ACC112 (cell line): Measurements from ENCODE around the gene RAD51.
"Not testable (repeated sequence)": the region's sequence is repeated elsewhere in the genome, so short reads cannot be mapped to it uniquely, and the experiment has no call there.

ENCODE experiments used
- H2AFZ ChIP-seq: fragments of 200-600 bp; sonication (generic); one replicate; pipeline ENCODE4 v1.6.0; 2017; ENCODE audit warnings: antibody characterized with exemption, low read length; ENCODE audit not compliant: unreplicated experiment
- H3K27ac ChIP-seq: fragments of 200-600 bp; sonication (generic); 2 replicates; pipeline ENCODE4 v1.5.1; 2014; ENCODE audit warnings: low read depth, mild to moderate bottlenecking, antibody characterized with exemption, low read length, moderate library complexity
- H3K27me3 ChIP-seq: fragments of 200-600 bp; sonication (generic); 2 replicates; pipeline ENCODE4 v1.6.1; 2014; ENCODE audit warnings: mild to moderate bottlenecking, antibody characterized with exemption, low read length, moderate library complexity, mixed read lengths; ENCODE audit not compliant: insufficient read depth
- H3K36me3 ChIP-seq: fragments of 200-600 bp; sonication (generic); 2 replicates; pipeline ENCODE4 v1.6.1; 2016; ENCODE audit warnings: mild to moderate bottlenecking, antibody characterized with exemption, low read length, moderate library complexity, mixed read lengths; ENCODE audit not compliant: insufficient read depth
- H3K4me1 ChIP-seq: fragments of 200-600 bp; sonication (generic); one replicate; pipeline ENCODE4 v1.6.1; 2016; ENCODE audit warnings: low read length, mixed read lengths; ENCODE audit not compliant: insufficient read depth, unreplicated experiment, control insufficient read depth
- H3K4me3 ChIP-seq: fragments of 200-600 bp; sonication (generic); 2 replicates; pipeline ENCODE4 v1.5.1; 2014; ENCODE audit warnings: mild to moderate bottlenecking, low read depth, low read length
- H3K79me2 ChIP-seq: fragments of 200-600 bp; sonication (generic); one replicate; pipeline ENCODE4 v1.6.0; 2016; ENCODE audit warnings: low read length; ENCODE audit not compliant: control insufficient read depth, unreplicated experiment, insufficient read depth

The RAD51 gene

GRCh38 chr15:40694688-40695468 is at the start of gene RAD51:
Gene RAD51, plus strand, starts transcription at chr15:40695174. Its CDS starts 3,585 bp downstream, at chr15:40698759.
- Histone ChIP-seq H3K27ac (peak within 1 kb of the TSS; percentile 86), H2AFZ (peak within 1 kb of the TSS; percentile 91), H3K27me3 (no peaks in the 10 kb centered on the region), H3K4me3 (peak within 1 kb of the TSS; percentile 88), H3K36me3 (peaks cover 7% of the 10 kb centered on the region), H3K4me1 (peaks cover 11% of the 10 kb centered on the region), H3K79me2 (peaks cover 25% of the 10 kb centered on the region)

- Histone ChIP-seq H3K36me3 (peaks cover 7% of the 10 kb centered on the region), H3K4me1 (no peaks in the 10 kb centered on the region), H2AFZ (no peak overlapping the region), H3K27ac (no peak overlapping the region), H3K4me3 (no peak overlapping the region), H3K27me3 (no peaks in the 10 kb centered on the region), H3K79me2 (no peaks in the 10 kb centered on the region)
Observed at GRCh38 chr15:40647523-40647922, 47.5 kb upstream of the RAD51 start.

- H3K27me3 ChIP-seq: no peaks in the 10 kb centered on the region
- H3K36me3 ChIP-seq: peaks cover 10% of the 10 kb centered on the region
- H2AFZ ChIP-seq: no peak overlapping the region
- no peaks in the 10 kb centered on the region for H3K79me2 ChIP-seq
- H3K27ac ChIP-seq: no peak overlapping the region
- no peaks in the 10 kb centered on the region for H3K4me1 ChIP-seq
- H3K4me3 ChIP-seq: no peak overlapping the region
Observed at GRCh38 chr15:40650479-40650878, 44.5 kb upstream of the RAD51 start.

- no peak overlapping the region for H2AFZ ChIP-seq
- H3K36me3 ChIP-seq: peaks cover 16% of the 10 kb centered on the region
- no peaks in the 10 kb centered on the region for H3K27me3 ChIP-seq
- no peak overlapping the region for H3K27ac ChIP-seq
- H3K4me1 ChIP-seq: no peaks in the 10 kb centered on the region
- no peaks in the 10 kb centered on the region for H3K79me2 ChIP-seq
- no peak overlapping the region for H3K4me3 ChIP-seq
Observed at GRCh38 chr15:40660686-40661085, 34.3 kb upstream of the RAD51 start.

- H3K79me2 ChIP-seq: no peaks in the 10 kb centered on the region
- H3K4me3 ChIP-seq: no peak overlapping the region
- no peak overlapping the region for H3K27ac ChIP-seq
- no peaks in the 10 kb centered on the region for H3K27me3 ChIP-seq
- no peak overlapping the region for H2AFZ ChIP-seq
- no peaks in the 10 kb centered on the region for H3K4me1 ChIP-seq
- H3K36me3 ChIP-seq: peaks cover 8% of the 10 kb centered on the region; the same call in 1 of the 2 replicates
Observed at GRCh38 chr15:40664909-40665308, 30.1 kb upstream of the RAD51 start.

- H3K27me3 ChIP-seq, H3K36me3 ChIP-seq, H3K4me1 ChIP-seq, H3K4me3 ChIP-seq, H2AFZ ChIP-seq, H3K27ac ChIP-seq, H3K79me2 ChIP-seq: not testable (repeated sequence)
Observed at GRCh38 chr15:40676290-40676689, 18.7 kb upstream of the RAD51 start.

GRCh38 chr15:40676906-40677305 is 18.1 kb upstream of the RAD51 start:
- not testable (repeated sequence) for H2AFZ ChIP-seq, H3K36me3 ChIP-seq, H3K4me1 ChIP-seq, H3K27ac ChIP-seq, H3K4me3 ChIP-seq, H3K27me3 ChIP-seq, H3K79me2 ChIP-seq

- H3K4me3 ChIP-seq: no peak overlapping the region
- no peaks in the 10 kb centered on the region for H3K27me3 ChIP-seq
- no peaks in the 10 kb centered on the region for H3K36me3 ChIP-seq
- no peaks in the 10 kb centered on the region for H3K4me1 ChIP-seq
- no peak overlapping the region for H3K27ac ChIP-seq
- no peaks in the 10 kb centered on the region for H3K79me2 ChIP-seq
- no peak overlapping the region for H2AFZ ChIP-seq
Observed at GRCh38 chr15:40680151-40680550, 14.8 kb upstream of the RAD51 start.

GRCh38 chr15:40680959-40681358 is 14.0 kb upstream of the RAD51 start:
- not testable (repeated sequence) for H3K36me3 ChIP-seq, H3K27me3 ChIP-seq, H3K79me2 ChIP-seq, H3K27ac ChIP-seq, H3K4me1 ChIP-seq, H2AFZ ChIP-seq, H3K4me3 ChIP-seq

- H2AFZ ChIP-seq: no peak overlapping the region
- H3K27ac ChIP-seq: no peak overlapping the region
- no peaks in the 10 kb centered on the region for H3K79me2 ChIP-seq
- H3K36me3 ChIP-seq: no peaks in the 10 kb centered on the region
- H3K4me3 ChIP-seq: no peak overlapping the region
- no peaks in the 10 kb centered on the region for H3K4me1 ChIP-seq
- no peaks in the 10 kb centered on the region for H3K27me3 ChIP-seq
Observed at GRCh38 chr15:40684381-40684780, 10.6 kb upstream of the RAD51 start.

- no peaks in the 10 kb centered on the region for H3K79me2 ChIP-seq
- no peak overlapping the region for H2AFZ ChIP-seq
- H3K4me1 ChIP-seq: no peaks in the 10 kb centered on the region
- no peaks in the 10 kb centered on the region for H3K27me3 ChIP-seq
- no peak overlapping the region for H3K4me3 ChIP-seq
- H3K27ac ChIP-seq: no peak overlapping the region
- H3K36me3 ChIP-seq: no peaks in the 10 kb centered on the region
Observed at GRCh38 chr15:40685376-40685775, 9.6 kb upstream of the RAD51 start.
